GM12865 (cell line): ENCODE measurements around the gene HAND2.

Source experiments
- DNase-seq: peaks from one replicate; pipeline ENCODE4 v3.0.0; 2010; ENCODE audit warnings: low read depth
- H3K4me3 ChIP-seq: 2 replicates; pipeline ENCODE4 v1.5.1; 2011; ENCODE audit warnings: mild to moderate bottlenecking, low read depth, low read length, control low read depth
- TF ChIP-seq, protein P1 (sequence below): IDR thresholded peaks from 2 replicates; pipeline ENCODE4 v1.5.1; 2011; ENCODE audit warnings: low read length, control low read depth, low read depth, inconsistent platforms; ENCODE audit not compliant: insufficient read depth; ENCODE audit errors: missing control alignments

Gene HAND2

GRCh38 chr4:173546776-173547175, 16.7 kb upstream of the HAND2 start:
- DNase-seq: no peak
- TF ChIP-seq, protein P1, sequence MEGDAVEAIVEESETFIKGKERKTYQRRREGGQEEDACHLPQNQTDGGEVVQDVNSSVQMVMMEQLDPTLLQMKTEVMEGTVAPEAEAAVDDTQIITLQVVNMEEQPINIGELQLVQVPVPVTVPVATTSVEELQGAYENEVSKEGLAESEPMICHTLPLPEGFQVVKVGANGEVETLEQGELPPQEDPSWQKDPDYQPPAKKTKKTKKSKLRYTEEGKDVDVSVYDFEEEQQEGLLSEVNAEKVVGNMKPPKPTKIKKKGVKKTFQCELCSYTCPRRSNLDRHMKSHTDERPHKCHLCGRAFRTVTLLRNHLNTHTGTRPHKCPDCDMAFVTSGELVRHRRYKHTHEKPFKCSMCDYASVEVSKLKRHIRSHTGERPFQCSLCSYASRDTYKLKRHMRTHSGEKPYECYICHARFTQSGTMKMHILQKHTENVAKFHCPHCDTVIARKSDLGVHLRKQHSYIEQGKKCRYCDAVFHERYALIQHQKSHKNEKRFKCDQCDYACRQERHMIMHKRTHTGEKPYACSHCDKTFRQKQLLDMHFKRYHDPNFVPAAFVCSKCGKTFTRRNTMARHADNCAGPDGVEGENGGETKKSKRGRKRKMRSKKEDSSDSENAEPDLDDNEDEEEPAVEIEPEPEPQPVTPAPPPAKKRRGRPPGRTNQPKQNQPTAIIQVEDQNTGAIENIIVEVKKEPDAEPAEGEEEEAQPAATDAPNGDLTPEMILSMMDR: no peak
- H3K4me3 ChIP-seq: no peak overlapping the region

DNA sequence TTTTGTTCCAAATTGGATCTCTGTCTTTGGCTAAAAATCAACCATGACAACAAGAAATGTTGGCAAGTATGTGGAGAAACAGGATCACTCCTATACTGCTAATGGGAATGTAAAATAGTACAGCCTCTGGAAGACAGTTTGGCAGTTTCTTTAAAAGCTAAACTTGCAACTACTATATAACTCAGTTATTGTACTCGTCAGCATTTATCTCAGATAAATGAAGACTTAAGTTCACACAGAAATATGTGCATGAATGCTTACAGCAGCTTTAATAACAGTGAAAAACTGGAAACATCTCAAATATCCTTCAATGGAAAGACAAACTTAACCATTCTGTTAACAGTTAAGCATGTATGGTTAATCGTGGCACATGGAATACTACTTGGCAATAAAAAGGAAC, 15.4 kb upstream of the HAND2 start:
- no peak overlapping the region for H3K4me3 ChIP-seq
- TF ChIP-seq, protein P1: no peak
- DNase-seq: no peak

DNA sequence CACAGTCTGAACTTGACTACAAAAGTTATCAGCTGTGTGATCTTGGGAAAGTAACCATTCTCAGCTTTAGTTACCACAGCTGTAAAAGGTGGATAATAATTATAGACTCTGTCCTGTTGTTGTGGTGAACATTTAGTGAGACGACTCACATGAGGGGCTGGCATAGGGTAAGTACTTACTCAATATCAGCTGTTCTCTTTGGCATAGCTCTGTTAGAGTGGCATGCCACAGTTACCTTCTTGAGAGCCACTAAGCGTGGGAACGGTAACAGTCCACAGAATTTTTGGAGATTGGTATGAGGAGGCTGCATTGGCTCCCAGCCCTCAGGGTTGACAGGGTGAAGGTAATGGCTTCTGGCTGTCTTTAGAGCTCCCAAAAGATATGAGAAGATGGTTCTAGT, 13.2 kb upstream of the HAND2 start:
- TF ChIP-seq, protein P1: no peak
- no peak for DNase-seq
- no peak overlapping the region for H3K4me3 ChIP-seq

DNA sequence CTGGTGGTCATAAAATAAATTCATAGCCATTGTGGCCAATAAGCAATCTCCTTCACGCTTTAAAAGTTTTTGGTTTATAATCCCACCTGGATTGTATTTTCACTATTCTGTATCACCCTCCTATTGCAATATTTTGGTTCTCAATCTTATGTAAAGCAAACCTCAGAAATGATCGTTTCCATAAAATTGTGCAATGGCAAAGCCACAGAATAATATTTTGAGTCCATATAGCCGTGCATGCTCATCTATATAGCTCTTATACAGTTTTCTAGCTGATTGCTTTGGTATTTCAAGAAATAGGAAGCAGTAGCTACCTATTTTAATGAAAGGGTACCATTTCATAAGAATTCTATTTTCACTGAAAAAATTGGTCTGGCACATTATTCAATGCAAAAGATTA, 10.0 kb upstream of the HAND2 start:
- H3K4me3 ChIP-seq: no peak overlapping the region
- DNase-seq: no peak
- TF ChIP-seq, protein P1: no peak

DNA sequence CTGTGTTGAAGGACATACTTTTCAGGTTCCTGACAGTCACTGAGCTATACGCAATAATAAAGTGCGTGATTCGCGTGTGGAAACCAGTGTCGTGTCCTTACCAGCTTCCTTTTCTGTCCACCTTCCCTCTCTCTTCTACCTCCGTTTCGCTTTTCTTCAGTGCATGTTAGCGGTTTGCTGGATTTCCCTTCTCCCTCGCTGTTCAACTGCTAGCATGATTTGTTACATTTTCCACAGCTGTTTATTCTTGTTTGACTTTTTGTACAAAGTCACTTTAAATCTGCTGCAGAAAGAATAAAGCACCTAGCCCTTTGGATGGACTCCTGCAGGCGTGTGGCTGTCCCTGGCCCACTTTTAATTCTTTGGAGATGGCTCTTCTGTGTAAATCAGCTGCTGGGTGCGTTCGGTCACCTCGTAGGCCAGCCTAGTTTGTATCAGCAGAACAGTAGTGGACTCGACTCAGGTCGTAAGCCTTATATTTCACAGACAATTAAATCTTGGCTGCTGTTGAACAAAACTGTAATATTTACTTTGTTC, 8.9 kb upstream of the HAND2 start:
- TF ChIP-seq, protein P1: no peak
- DNase-seq: no peak
- H3K4me3 ChIP-seq: no peak overlapping the region

- TF ChIP-seq, protein P1: no peak
- no peak overlapping the region for H3K4me3 ChIP-seq
- no peak for DNase-seq
Observed at GRCh38 chr4:173538148-173538908, 8.3 kb upstream of the HAND2 start.
